GM19372 (cell line): ENCODE data around the gene HSF4.

Experiments
- ATAC-seq: cut with Tn5 transposase; IDR thresholded peaks from one replicate; pipeline ENCODE4 v1.9.1; 2021; ENCODE audit warnings: mild to moderate bottlenecking, low read depth, moderate library complexity; ENCODE audit not compliant: unreplicated experiment

HSF4 gene

GRCh38 chr16:67183284-67183626 lies 18.7 kb downstream of the HSF4 start:
- ATAC-seq: no peak

- ATAC-seq: peak; percentile 93
Measured at GRCh38 chr16:67183627-67184452, 19.3 kb downstream of the HSF4 start, which contains the start of gene MATCAP1. Gene MATCAP1, minus strand, starts transcription at chr16:67183963. Its CDS starts 3,353 bp downstream, at chr16:67180610.

- ATAC-seq: no peak
Measured at GRCh38 chr16:67184453-67184994, 20.0 kb downstream of the HSF4 start.

GRCh38 chr16:67184995-67185650 lies 20.6 kb downstream of the HSF4 start:
- no peak for ATAC-seq

- ATAC-seq: no peak
Measured at GRCh38 chr16:67185651-67186134, 21.1 kb downstream of the HSF4 start.

- ATAC-seq: no peak
Measured at GRCh38 chr16:67186550-67186950, 22.0 kb downstream of the HSF4 start.

GRCh38 chr16:67187175-67187890 lies 22.8 kb downstream of the HSF4 start:
- no peak for ATAC-seq

GRCh38 chr16:67188323-67188722 lies 23.8 kb downstream of the HSF4 start:
- no peak for ATAC-seq

- no peak for ATAC-seq
Measured at GRCh38 chr16:67188798-67189197, 24.3 kb downstream of the HSF4 start.

- ATAC-seq: no peak
Measured at GRCh38 chr16:67190041-67190440, 25.5 kb downstream of the HSF4 start, which contains the start of gene EXOC3L1. Gene EXOC3L1, minus strand, starts transcription at chr16:67190136. Its CDS starts 460 bp downstream, at chr16:67189676.

- no peak for ATAC-seq
Measured at GRCh38 chr16:67190448-67191399, 26.2 kb downstream of the HSF4 start.

GRCh38 chr16:67191411-67191994 lies 27.0 kb downstream of the HSF4 start:
- no peak for ATAC-seq

- ATAC-seq: peak; percentile 96
Measured at GRCh38 chr16:67191995-67192681, 27.6 kb downstream of the HSF4 start, which contains the start of gene E2F4. Gene E2F4, plus strand, starts transcription at chr16:67192155. Its CDS starts 73 bp downstream, at chr16:67192228.

GRCh38 chr16:67192781-67193361 lies 28.3 kb downstream of the HSF4 start:
- ATAC-seq: no peak

GRCh38 chr16:67193536-67193935 lies 29.0 kb downstream of the HSF4 start:
- ATAC-seq: no peak

GRCh38 chr16:67194260-67194659 lies 29.7 kb downstream of the HSF4 start:
- ATAC-seq: no peak

- ATAC-seq: no peak
Measured at GRCh38 chr16:67195676-67196075, 31.1 kb downstream of the HSF4 start.

GRCh38 chr16:67196881-67197280 lies 32.3 kb downstream of the HSF4 start:
- no peak for ATAC-seq
